ENCODE measurements around the gene KIF16B.

DNA sequence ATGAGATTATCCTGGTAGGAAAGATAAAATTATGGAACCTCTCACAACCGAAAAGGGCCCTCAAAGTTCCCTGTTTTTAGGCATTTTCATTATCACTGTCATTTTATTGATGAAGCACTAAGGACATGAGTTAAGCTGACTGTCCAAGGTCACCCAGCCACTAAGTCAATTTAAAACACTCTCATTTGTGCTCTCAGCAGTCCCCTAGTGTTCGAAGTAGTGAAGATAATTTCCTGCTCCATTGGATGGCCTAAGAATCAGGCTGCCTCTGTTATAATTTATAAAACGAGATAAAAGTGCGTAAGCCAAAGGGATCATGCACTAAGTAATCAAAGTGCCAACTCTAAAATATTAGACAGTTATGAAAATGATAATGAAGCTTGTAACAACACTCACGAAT is 169.1 kb downstream of the KIF16B start:
- TF ChIP-seq YY1 (IDR thresholded peaks at IDR 0.05) (no peak), TAF1 (conservative IDR thresholded peaks at IDR 0.05) (no peak), RAD21 (IDR thresholded peaks at IDR 0.05) (no peak), SP1 (IDR thresholded peaks at IDR 0.05) (no peak)
- TF ChIP-seq, protein P1, sequence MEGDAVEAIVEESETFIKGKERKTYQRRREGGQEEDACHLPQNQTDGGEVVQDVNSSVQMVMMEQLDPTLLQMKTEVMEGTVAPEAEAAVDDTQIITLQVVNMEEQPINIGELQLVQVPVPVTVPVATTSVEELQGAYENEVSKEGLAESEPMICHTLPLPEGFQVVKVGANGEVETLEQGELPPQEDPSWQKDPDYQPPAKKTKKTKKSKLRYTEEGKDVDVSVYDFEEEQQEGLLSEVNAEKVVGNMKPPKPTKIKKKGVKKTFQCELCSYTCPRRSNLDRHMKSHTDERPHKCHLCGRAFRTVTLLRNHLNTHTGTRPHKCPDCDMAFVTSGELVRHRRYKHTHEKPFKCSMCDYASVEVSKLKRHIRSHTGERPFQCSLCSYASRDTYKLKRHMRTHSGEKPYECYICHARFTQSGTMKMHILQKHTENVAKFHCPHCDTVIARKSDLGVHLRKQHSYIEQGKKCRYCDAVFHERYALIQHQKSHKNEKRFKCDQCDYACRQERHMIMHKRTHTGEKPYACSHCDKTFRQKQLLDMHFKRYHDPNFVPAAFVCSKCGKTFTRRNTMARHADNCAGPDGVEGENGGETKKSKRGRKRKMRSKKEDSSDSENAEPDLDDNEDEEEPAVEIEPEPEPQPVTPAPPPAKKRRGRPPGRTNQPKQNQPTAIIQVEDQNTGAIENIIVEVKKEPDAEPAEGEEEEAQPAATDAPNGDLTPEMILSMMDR (IDR thresholded peaks at IDR 0.05; ENCODE audit: low read depth, low read length, missing input control) = no peak
- TF ChIP-seq, protein P2, sequence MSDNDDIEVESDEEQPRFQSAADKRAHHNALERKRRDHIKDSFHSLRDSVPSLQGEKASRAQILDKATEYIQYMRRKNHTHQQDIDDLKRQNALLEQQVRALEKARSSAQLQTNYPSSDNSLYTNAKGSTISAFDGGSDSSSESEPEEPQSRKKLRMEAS (IDR thresholded peaks at IDR 0.05) = no peak
- TF ChIP-seq, protein P3, sequence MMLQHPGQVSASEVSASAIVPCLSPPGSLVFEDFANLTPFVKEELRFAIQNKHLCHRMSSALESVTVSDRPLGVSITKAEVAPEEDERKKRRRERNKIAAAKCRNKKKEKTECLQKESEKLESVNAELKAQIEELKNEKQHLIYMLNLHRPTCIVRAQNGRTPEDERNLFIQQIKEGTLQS (IDR thresholded peaks at IDR 0.05) = no peak
- TF ChIP-seq, protein P4, sequence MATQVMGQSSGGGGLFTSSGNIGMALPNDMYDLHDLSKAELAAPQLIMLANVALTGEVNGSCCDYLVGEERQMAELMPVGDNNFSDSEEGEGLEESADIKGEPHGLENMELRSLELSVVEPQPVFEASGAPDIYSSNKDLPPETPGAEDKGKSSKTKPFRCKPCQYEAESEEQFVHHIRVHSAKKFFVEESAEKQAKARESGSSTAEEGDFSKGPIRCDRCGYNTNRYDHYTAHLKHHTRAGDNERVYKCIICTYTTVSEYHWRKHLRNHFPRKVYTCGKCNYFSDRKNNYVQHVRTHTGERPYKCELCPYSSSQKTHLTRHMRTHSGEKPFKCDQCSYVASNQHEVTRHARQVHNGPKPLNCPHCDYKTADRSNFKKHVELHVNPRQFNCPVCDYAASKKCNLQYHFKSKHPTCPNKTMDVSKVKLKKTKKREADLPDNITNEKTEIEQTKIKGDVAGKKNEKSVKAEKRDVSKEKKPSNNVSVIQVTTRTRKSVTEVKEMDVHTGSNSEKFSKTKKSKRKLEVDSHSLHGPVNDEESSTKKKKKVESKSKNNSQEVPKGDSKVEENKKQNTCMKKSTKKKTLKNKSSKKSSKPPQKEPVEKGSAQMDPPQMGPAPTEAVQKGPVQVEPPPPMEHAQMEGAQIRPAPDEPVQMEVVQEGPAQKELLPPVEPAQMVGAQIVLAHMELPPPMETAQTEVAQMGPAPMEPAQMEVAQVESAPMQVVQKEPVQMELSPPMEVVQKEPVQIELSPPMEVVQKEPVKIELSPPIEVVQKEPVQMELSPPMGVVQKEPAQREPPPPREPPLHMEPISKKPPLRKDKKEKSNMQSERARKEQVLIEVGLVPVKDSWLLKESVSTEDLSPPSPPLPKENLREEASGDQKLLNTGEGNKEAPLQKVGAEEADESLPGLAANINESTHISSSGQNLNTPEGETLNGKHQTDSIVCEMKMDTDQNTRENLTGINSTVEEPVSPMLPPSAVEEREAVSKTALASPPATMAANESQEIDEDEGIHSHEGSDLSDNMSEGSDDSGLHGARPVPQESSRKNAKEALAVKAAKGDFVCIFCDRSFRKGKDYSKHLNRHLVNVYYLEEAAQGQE (IDR thresholded peaks at IDR 0.05) = no peak

All from liver (tissue), 3 donors.